Lower leg skin (tissue), 4 donors: Measurements from ENCODE around the gene RAB11FIP3. TPM values are rescaled to one million over a fixed set of nuclear protein-coding genes. Genes with fewer than 3 reads are reported as not detected.

Source experiments
- DNase-seq, 2 donors: peaks; one replicate each; pipeline ENCODE4 v3.0.0-alpha.2; 2019; ENCODE audit warnings: low spot score in 2 of 2
- H3K4me3 ChIP-seq: fragments of 200-600 bp; sonication (generic); 2 replicates; pipeline ENCODE4 v1.5.1; 2017; ENCODE audit warnings: mild to moderate bottlenecking, low read depth; ENCODE audit not compliant: poor library complexity, severe bottlenecking
- CTCF ChIP-seq, 3 donors: fragments of 450-650 bp; IDR thresholded peaks; one replicate each; pipeline ENCODE4 v1.5.1; 2016; ENCODE audit warnings: antibody characterized with exemption in 3 of 3, mild to moderate bottlenecking in 3 of 3, moderate library complexity in 2 of 3
- POLR2A ChIP-seq, 2 donors: fragments of 450-650 bp; IDR thresholded peaks; one replicate each; pipeline ENCODE4 v1.6.1; 2016 to 2017; ENCODE audit warnings: antibody characterized with exemption in 2 of 2, mild to moderate bottlenecking in 1 of 2, moderate library complexity in 1 of 2
- WGBS, 2 donors: methylation state at CpG; one replicate each; pipeline ENCODE4 v1.1.5; 2018; 5-methylcytosine and 5-hydroxymethylcytosine counted together
- intact Hi-C: fragments of 100-400 bp; cut with DNase I; formaldehyde crosslinking; loops from one replicate; pipeline ENCODE4 v1.15.0; 2023; ENCODE audit warnings: low total_unique reads
- total RNA-seq, 4 donors: library from RNA; depleted of rRNA; stranded (reverse); fragments of >200 nt; gene quantifications; one replicate each; pipeline ENCODE4 v1.1.0, GENCODE V29; 2016

The RAB11FIP3 gene
- total RNA-seq, 4 donors from 2014 or later = 22.1 to 66.3 (median 27.7) TPM

DNA sequence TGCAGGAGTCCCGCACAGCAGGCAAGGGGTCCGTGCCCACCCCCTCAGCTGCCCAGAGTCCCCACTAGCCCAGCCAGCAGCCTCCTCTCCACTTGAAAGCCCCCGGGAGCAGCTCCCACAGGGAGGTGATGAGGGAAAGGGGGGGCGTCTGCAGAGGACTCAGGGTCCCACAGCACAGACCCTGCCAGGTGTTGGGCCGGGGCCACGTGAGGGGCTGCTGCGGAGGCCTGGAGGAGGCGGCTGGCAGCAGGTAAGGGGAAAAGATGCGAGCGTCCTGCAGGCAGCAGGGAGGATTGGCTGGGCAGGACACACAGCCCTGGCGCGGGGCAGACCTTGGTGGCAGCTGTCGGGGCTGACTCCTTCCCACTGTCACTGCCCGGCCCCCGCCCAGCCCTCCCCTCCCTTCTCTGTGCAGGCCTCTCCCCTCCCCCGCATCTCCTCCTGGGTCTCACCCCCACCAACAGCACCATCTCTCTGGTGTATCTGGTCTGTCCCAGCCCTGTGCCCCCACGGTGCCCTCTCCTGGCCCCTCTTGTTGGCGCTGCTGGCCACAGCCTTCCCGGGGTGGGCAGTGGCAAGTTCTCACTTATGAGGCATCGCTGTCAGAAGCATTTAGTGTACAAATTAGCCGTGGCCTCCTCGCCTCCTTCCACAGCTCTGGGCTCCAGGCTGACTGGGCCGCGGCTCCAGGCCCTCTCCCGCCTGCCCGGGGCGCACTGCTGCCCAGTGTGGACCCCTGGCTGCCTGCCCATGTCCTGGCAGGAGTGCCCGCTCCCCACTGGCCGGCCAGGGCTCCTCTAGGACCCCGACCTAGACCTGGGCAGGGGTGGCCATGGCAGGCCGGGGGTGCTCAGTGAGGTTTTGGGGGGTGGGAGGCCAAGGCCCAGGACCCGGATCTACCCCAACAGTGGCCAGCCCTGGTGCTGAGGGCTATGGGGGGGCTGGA is 130.4 kb downstream of the RAB11FIP3 start:
- intact Hi-C loops = no loop called here
- TF ChIP-seq CTCF (IDR thresholded peaks at IDR 0.05) (no peak), POLR2A (IDR thresholded peaks at IDR 0.05) (no peak)
- WGBS, 2 donors = 70 to 74% methylated on average over 28 to 31 of the region's 32 CpGs
- DNase-seq = no peak
- no peak overlapping the region for H3K4me3 ChIP-seq

DNA sequence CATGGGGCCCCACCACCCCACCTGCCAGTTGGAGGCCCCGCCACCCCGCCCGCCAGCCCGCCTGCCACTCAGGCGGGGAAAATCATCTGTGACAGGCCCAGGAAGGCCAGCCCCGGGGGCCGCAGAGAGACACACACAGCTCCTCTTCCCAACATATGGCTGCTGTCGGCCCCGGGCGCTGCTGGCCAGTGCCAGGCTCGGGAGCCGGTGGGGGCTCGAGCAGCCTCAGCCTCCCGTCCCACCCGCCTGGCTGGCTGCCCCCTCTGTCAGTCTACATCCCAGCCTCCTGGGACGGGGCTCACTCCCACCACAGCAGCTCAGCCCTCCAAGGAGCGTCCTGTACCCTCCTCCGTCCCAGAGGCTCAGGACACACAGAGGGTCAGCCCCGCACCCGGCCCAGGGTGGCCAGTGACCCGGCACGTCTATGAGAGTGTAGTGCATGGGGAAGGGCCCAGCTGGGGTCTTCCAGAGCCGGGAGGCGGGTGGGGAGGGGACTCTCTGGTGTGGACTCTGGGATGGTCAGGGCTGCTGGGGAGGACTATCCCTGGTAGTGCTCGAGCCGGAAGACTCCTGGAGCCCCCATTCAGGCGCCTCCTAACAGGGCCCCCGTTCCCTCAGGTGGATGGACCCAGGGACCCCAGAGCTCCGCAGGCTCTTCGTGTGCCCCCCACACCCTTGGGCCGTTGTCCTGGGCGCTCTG is 131.2 kb downstream of the RAB11FIP3 start:
- TF ChIP-seq POLR2A (IDR thresholded peaks at IDR 0.05) = no peak
- no peak for TF ChIP-seq CTCF (IDR thresholded peaks at IDR 0.05)
- WGBS, 2 donors = 86 to 88% methylated on average over 16 to 31 of the region's 32 CpGs
- no peak for DNase-seq
- no peak overlapping the region for H3K4me3 ChIP-seq
- intact Hi-C loops = no loop called here

DNA sequence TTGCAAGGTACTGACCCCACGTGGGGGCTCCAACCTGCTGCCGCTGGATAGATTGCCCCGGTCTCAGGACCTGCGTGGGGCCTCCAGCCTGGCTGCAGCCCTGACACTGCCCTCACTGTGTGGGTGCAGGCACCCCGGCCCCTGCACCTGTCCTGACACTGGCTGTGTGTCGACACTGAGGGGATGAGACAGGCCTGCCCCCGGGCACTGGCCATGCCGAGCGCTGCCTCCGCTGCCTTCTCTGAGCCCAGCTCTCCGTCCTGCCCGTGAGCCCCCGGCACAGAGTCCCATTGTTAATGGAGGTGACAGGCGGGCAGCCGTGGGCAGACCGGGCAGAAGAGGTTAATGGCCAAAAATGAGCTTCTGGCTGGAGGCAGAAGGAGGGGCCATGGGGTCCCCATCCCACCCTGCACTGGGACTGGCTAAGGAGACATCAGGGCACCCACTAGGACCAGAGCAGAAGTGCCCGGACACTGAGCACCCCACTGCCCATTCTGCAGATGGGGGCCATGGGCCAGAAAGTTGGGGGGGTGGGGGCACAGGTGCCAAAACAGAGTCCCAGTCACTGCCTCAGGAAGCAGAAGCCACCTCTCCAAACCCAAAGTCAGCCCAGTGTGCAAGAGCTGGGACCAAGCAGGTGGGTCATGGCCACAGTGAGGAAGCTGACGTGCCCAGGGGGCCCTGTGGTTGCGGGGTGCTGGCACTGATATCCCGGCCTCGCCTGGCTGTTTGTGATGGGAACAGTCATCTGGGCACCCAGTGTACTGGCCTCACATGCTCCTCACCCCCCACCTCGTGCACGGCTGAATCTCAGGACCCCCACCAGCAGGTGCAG is 132.2 kb downstream of the RAB11FIP3 start:
- H3K4me3 ChIP-seq = no peak overlapping the region
- TF ChIP-seq CTCF (IDR thresholded peaks at IDR 0.05) = no peak
- no peak for TF ChIP-seq POLR2A (IDR thresholded peaks at IDR 0.05)
- 78 to 84% methylated on average over 10 to 18 of the region's 23 CpGs for WGBS, 2 donors
- DNase-seq = no peak
- intact Hi-C loops = no loop called here

- DNase-seq = no peak
- TF ChIP-seq POLR2A (IDR thresholded peaks at IDR 0.05) (no peak), CTCF (IDR thresholded peaks at IDR 0.05) (no peak)
- 50 to 61% methylated on average over 20 to 21 of the region's 22 CpGs for WGBS, 2 donors
- intact Hi-C loops = no loop called here
- no peak overlapping the region for H3K4me3 ChIP-seq
Observed at GRCh38 chr16:558298-559020, 133.0 kb downstream of the RAB11FIP3 start.

DNA sequence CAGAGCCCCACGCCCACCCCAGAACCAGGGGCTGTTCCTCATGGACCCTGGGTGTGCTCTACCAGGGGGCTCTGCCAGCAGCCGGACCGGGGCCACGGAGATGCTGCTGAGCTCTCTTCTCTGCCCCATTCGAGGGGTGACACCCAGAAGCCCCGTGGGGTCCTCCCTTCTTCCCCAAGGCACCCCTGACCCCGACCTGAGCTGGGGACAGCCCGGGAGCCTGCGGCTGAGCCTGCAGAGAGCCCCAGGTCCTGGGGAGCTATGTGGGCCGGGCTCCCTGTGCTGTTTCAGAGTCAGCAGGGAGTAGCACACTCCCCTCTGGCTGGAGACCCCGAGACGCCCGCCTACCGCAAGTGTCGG is 133.6 kb downstream of the RAB11FIP3 start:
- DNase-seq = no peak
- intact Hi-C loops = no loop called here
- TF ChIP-seq CTCF (IDR thresholded peaks at IDR 0.05) (no peak), POLR2A (IDR thresholded peaks at IDR 0.05) (no peak)
- 68 to 80% methylated on average over 1 to 8 of the region's 15 CpGs for WGBS, 2 donors
- no peak overlapping the region for H3K4me3 ChIP-seq
